HG02852 (cell line): ENCODE results near the gene INVS.
A peak's percentile ranks its signal among the peaks of the same experiment; 100 is the strongest.

Experiments used
- ATAC-seq: cut with Tn5 transposase; IDR thresholded peaks from one replicate; pipeline ENCODE4 v1.9.1; 2021; ENCODE audit warnings: mild to moderate bottlenecking, moderate library complexity; ENCODE audit not compliant: unreplicated experiment

Gene INVS

GRCh38 chr9:100186356-100186755 is 87.3 kb downstream of the INVS start:
- no peak for ATAC-seq

GRCh38 chr9:100190339-100190738 is 91.3 kb downstream of the INVS start:
- no peak for ATAC-seq

GRCh38 chr9:100191264-100191663 is 92.2 kb downstream of the INVS start:
- no peak for ATAC-seq

GRCh38 chr9:100193078-100193477 is 94.0 kb downstream of the INVS start:
- no peak for ATAC-seq

GRCh38 chr9:100196215-100196614 is 97.2 kb downstream of the INVS start:
- ATAC-seq, result no peak

- no peak for ATAC-seq
Observed at GRCh38 chr9:100196828-100197227, 97.8 kb downstream of the INVS start.

- no peak for ATAC-seq
Observed at GRCh38 chr9:100197553-100197952, 98.5 kb downstream of the INVS start.

GRCh38 chr9:100202806-100203205 is 103.8 kb downstream of the INVS start:
- no peak for ATAC-seq

GRCh38 chr9:100204796-100205195 is 105.8 kb downstream of the INVS start:
- ATAC-seq, result no peak

- ATAC-seq, result no peak
Observed at GRCh38 chr9:100206899-100207298, 107.9 kb downstream of the INVS start.

GRCh38 chr9:100208673-100209072 is 109.6 kb downstream of the INVS start:
- ATAC-seq, result no peak

GRCh38 chr9:100211476-100211875 is 112.4 kb downstream of the INVS start:
- no peak for ATAC-seq

GRCh38 chr9:100213730-100214477 is 114.9 kb downstream of the INVS start:
- ATAC-seq, result no peak

- ATAC-seq, result peak; percentile 47
Observed at GRCh38 chr9:100216178-100216787, 117.2 kb downstream of the INVS start.

GRCh38 chr9:100217536-100217935 is 118.5 kb downstream of the INVS start:
- ATAC-seq, result no peak

- ATAC-seq, result peak; percentile 80
Observed at GRCh38 chr9:100219347-100219746, 120.3 kb downstream of the INVS start.

GRCh38 chr9:100220936-100221335 is 121.9 kb downstream of the INVS start:
- no peak for ATAC-seq

- ATAC-seq, result no peak
Observed at GRCh38 chr9:100221538-100221937, 122.5 kb downstream of the INVS start.

GRCh38 chr9:100222674-100223073 is 123.6 kb downstream of the INVS start:
- ATAC-seq, result no peak

GRCh38 chr9:100227636-100228035 is 128.6 kb downstream of the INVS start:
- no peak for ATAC-seq

- no peak for ATAC-seq
Observed at GRCh38 chr9:100228352-100228869, 129.4 kb downstream of the INVS start.

- ATAC-seq, result no peak
Observed at GRCh38 chr9:100229136-100229535, 130.1 kb downstream of the INVS start.
